ENCODE results near the gene LPIN1. TPM values are rescaled to one million over a fixed set of nuclear protein-coding genes. Genes with fewer than 3 reads are reported as not detected.

Gene LPIN1
- polyA plus RNA-seq, 4 donors: 17.2 to 28.6 (median 23.9) TPM

DNA sequence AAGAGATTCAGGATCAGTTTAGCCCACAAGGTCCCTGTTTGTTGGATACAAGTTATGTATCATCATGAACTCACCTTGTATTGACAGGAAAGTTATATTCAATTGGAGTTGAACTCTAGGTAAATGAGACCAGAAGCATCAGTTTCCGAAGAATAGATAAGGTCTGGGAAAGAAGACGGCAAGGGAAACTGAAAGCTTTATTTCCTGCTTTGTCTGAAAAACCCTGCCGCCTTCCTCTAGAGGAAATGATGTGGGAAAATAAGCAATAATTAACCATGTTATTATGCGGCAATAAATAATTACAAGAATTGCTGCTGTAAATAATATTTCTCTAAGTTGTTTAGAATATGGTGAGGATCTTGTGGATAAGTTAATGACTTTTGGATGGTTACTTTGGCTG is 32.0 kb downstream of the LPIN1 start:
- DNase-seq (ENCODE audit: low read depth in 4 of 4, low spot score in 2 of 4): no peak

DNA sequence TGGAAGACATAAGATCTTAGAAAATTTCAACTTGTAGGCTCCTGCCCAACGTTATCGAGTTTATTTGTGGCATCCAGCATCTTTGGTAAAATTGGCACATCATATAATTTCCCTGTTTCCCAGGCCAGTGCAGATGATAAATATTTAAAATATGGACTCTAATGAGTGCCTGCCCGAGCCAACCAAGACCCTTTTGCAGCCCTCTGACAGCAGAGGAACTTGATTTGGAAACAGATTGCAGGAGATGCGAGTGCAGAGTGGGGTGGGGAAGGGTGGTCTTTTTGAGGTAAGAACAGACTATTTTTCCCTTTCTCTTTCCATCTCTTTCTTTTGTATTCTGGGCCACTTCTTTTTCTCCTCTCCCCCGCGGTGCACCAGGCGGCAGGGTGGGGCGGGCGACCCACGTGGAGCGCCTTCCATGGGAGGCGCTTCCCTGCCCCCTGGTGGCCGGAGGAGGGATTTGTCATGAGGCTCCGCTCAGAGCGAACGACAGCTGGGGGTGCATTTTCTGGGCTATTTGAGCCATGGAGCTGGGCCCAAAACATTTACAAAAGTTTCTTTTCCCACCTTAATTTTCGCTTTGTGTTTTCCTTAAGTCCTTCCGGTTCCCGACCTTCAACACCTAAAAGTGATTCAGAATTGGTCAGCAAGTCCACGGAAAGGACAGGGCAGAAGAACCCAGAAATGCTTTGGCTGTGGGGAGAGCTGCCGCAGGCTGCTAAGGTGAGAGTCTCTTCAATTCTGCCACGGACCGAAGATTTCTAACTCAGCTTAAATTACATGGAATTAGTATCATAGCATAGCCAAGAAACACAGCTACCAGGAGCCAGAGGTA is 32.7 kb downstream of the LPIN1 start:
- peak in 2 of 4 donors; percentile 43 to 51 for DNase-seq (ENCODE audit: low read depth in 4 of 4, low spot score in 2 of 4)

DNA sequence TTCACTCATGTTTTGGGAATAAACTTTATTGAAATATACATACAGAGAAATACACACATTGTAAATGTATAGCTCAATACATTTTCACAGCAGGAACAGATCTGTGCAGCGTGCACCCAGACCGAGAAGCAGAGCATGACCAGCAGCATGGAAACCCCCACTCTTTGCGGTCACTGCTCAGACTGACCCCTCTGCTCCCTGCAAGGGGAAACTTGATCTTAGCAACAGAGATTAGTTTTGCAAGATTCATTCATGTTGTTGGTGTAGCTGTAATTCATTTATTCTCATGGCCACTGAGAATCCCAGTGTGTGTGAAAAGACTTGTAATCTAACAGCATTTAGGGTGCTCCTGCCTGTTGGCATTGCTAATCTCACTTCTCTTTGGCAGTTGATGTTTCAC is 35.2 kb downstream of the LPIN1 start:
- DNase-seq (ENCODE audit: low read depth in 4 of 4, low spot score in 2 of 4): no peak

DNA sequence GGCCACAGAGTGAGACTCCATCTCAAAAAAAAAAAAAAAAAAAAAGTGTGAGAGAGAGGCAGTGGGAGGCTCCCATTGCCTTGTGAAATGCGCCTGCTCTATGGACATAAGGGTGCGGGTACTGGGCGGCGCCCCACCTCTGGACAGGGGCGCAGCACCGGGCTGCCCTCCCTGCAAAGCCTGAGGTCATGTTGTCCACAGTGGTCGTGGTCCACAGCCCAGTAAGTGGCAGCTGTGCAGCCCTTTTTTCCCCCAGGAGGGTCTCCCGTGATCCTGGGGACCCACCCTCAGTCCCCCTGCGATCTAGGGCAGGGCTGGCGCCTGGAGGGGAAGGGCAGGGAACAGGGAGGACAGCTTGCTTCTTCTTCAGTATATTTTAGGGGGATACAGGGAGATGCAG is 37.8 kb downstream of the LPIN1 start:
- no peak for DNase-seq (ENCODE audit: low read depth in 4 of 4, low spot score in 2 of 4)

DNA sequence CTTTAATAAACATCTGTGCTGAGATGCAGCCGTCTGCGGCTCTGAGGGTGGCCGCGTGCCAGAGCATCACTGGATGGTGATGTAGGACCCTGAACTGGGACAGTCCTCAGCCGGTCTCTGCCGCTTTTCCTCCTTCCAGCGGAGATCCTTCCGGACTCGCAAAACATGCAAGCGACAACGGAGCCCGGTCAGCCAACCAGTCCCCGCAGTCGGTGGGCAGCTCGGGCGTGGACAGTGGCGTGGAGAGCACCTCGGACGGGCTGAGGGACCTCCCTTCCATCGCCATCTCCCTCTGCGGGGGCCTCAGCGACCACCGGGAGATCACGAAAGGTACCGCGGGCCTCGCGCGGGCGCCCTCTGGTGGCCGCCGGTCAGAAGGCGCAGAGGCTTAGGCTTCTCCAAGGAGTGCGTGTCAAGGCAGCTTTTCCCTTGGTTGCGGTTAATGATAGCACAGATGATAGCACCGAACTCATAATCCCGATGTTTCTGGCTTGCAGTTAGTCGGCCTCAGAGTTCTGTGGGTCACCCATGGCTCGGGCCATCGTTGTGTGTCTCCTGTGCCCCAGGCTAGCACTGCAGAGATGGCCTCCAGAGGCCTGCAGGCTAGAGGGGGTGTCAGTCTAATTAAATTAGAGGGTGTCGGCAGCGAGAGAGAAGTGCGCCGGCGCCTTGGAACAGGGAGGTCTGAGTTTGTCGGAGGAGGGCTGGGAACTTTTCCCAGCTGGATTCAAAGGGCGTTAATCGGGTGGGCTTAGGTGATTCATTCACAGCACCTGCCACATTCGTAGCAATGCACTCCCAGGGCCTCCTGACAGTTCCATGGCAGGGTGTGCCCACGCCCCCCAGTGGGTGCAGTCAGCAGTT is 38.5 kb downstream of the LPIN1 start:
- peak in 2 of 4 donors; percentile 21 to 55 for DNase-seq (ENCODE audit: low read depth in 4 of 4, low spot score in 2 of 4)

DNA sequence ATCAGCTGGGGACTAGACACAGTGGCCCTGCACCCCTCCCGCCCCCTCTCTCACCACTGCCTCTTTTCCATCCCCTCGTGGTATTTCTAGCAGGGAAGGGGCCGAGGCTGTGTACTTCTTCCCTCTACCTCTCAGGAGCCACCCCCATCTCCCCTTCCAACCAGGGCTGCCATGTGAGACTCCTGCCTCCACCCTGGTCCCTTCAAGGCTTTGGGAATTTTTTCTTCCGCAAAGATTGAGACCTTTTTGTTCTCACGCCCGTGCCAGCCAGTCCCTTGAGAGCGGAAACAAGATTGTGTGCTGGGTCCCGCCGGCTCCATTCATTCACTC is 39.1 kb downstream of the LPIN1 start:
- no peak for DNase-seq (ENCODE audit: low read depth in 4 of 4, low spot score in 2 of 4)

DNA sequence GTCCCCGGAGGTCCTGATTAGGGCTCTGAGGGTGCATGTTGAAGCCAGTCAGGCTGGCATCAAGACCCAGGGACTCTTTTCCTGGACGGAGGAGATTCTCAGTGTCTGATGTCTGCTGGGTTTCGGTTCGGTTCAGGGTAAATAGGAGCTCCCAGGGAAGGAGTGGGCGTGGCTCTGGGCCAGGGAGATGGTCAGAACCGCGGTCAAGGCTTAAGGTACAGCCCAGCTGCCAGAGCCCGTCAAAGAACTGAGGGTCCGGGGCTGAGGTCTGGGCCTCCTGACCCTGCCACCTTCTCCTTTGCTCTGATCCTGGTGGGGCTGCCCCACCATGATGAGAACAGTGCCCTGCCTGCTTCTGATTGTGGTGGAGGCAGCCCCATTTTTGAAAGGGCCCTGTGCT is 39.8 kb downstream of the LPIN1 start:
- no peak for DNase-seq (ENCODE audit: low read depth in 4 of 4, low spot score in 2 of 4)

DNA sequence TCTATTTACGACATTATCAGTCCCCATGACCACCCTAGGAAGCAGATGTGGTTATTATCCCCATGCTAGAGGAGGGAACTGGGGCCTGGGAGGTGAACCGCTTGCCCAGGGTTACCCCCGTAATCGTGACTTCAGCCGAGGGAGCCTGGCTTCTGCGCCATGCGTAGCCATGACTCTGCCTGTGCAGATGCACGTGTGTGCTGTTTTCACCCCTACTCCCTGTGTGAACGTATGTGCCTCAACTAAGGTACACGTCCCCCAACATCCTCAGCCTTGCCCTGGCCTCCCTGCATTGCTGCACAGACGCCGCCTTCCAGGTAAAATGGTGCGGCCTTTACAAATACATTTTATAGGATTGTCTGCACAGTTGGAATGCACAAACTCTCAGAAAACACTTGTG is 40.2 kb downstream of the LPIN1 start:
- no peak for DNase-seq (ENCODE audit: low read depth in 4 of 4, low spot score in 2 of 4)

DNA sequence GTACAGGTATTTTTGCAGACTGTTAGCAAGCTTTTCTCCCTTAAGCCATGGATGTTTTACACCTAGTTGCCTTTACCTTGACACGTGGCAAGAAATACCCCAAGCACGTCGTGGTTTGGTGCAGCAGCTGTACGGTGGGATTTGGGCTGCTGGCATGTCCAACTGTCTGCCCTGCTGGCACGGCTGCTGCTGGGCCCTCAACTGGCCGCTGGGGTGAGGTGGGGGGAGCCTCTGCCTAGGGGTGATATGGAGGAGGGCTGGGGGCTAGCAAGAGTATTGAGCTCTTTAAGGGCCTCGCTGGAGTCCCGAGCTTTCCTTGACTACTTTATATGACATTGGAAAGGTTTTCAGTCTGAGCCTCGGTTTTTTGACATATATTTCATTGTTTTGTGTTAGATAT is 41.6 kb downstream of the LPIN1 start:
- no peak for DNase-seq (ENCODE audit: low read depth in 4 of 4, low spot score in 2 of 4)

DNA sequence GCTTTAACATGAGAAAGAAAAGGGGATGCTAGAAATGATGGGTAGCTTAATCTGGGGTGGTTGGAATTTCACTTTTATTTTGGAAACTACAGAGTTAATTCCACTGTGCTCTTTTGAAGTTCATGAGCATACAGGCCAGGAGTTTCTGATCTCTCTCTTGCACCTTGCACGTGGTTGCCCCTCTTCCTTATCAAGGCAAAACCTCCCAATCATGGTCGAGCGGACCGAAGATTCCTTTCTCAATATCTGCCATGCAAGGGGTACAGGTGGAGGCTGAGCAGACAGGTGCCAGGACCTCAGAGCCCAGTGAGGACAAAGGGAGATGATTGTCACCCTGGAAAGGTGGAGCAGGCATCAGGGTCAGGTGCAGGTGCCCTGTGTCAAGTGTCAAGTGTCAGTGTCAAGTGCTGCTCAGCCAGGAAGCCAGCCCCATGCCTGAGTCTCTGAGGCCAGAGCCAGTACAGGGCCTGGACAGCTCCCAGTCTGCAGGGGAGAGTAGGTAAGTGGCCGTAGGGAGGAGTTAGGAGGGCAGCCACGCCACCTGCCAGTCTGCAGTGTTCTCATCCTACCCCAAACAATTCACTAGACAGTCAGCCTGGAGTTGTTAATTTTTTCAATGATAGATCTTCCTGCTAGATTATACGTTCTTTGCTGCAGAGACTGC is 42.2 kb downstream of the LPIN1 start:
- DNase-seq (ENCODE audit: low read depth in 4 of 4, low spot score in 2 of 4): no peak

DNA sequence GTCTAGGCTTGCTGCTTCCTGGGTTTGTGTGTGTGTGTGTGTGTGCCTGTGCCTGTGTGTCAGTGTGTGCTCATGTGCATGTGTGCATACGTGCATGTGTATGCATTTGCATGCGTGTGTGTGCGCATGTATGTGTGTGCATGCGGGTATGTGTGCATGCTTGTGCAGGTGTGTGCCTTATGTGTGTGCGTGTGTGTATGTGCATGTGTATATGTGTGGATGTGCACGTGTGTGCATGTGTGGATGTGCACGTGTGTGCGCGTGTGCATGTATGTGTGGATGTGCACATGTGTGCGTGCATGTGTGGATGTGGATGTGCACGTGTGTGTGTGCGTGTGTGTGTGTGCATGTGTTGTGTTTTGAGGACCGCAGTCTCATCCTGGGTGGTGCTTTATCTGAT is 42.8 kb downstream of the LPIN1 start:
- DNase-seq (ENCODE audit: low read depth in 4 of 4, low spot score in 2 of 4): no peak

DNA sequence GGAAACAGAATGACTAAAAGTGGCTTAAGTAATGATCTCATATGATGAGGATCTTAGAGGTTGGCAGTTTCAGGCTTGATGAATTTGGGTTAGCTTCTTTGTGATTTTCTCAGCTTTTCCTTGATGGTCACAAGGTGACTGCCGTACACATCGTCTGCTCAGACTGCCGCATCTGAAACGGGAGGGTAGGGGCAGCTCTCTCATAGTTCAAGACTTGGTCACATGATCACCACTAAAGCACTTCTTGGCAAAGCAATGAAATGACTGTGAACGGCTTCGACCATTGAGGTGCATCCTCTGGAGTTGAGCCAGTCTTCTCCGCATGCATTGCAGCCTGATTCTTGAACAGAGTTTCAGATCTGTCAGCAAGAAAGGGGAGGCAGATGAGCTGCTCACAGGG is 43.8 kb downstream of the LPIN1 start:
- no peak for DNase-seq (ENCODE audit: low read depth in 4 of 4, low spot score in 2 of 4)

DNA sequence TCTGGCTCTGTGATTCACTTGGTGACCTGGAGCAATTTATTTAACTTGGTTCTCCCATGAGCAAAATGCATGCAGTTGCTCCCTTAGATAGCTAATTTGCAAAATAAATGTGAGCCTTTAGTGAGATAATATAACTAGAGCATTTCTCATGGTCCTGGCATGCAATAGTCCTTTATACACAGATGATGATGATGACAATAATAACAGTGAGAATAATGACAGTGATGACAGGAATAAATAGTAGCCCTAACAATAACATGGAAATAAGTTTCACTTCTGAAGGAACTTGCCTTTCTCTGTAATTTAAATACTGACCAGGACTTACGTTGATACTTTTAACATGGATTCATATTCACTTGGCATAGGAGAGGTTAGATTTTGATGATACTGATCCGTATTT is 49.2 kb downstream of the LPIN1 start:
- no peak for DNase-seq (ENCODE audit: low read depth in 4 of 4, low spot score in 2 of 4)

DNA sequence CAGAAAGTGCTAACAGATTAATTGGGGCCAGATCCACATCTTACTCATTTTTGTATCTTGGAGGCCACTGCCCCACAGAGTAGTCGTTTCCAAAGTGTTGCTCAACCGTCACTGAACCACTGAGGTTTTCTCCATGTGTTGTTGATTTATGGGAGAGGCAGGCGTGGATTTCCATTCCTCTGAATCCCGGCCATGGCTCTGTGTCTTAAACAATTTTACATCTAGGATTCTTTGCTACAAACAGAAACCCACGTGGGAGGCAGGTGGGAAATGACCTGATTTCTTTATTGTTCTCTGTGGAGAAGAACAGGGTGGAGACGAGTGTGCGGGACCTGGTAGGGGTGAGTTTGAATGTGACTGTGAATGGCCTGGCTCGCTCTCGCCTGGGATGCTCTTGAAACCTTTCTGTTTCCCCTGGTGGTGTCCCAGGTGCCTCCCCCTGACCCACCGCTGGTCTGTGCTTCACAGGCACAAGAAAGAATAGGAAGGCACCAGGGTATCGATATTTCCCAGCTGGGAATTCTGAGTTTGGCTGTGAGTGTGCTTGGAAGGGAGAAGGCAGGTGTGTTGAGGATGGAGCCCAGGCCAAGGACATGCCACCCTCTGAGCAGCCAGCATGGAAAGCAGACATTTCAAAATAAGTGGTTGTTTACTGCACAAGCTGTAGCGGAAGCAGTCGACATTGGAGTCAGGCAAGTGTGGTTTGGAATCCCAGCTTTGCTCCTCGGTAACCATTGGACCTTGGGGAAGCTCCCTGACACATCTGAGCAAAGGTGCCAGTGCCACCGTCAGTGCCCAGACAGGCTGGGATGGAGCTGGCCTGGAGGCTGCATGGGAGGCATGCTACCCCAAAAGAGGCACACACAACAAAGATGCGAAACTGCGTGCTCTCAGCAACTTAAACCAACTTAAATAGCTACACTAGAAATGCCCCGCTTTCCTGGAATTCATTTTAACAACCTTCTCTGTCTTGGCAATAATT is 50.0 kb downstream of the LPIN1 start:
- no peak for DNase-seq (ENCODE audit: low read depth in 4 of 4, low spot score in 2 of 4)

DNA sequence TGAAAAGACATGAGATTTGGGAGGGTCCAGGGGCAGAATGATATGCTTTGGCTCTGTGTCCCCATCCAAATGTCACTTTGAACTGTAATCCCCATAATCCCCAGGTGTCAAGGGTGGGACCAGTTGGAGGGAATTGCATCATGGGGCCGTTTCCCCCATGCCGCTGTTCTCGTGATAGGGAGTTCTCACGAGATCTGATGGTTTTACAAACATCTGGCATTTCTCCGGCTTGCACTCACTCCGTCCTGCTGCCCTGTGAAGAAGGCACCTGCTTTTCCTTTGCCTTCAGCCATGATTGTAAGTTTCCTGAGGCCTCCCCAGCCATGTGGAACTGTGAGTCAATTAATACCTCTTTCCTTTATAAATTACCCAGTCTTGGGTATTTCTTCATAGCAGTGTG is 51.4 kb downstream of the LPIN1 start:
- DNase-seq (ENCODE audit: low read depth in 4 of 4, low spot score in 2 of 4): no peak

DNA sequence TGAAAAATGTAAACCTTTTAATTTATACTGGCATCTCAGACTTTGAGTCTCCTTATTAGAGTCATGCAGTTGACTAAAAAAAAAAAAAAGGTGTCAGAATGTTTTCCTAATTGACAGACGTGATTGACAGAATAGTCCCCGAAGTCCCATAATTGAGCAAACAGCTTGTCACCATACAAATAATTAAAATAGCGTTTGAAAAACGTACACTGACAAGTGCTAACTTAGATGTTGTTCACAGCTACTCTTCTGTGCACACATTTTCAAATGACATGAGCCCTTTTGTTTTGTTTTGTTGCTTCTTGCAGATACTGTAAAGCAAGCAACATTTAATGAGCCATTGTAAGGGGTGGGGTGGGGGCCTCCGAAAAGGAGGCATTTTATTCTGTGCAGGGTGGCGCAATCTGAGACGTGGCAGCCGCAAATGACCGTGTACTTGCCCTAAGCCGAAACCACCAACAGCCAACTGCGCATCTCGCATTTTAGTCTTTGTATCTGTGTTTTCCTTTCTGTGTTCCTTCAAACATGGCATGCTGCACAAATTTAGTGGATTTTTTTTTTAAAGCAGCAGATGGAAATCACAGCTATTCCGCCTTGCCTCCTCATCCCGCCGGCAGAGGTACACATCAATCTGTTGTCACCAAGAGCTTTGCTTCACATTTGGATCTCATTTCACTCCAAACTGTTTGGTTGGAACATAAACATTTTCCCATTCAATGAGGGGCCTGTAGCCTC is 52.4 kb downstream of the LPIN1 start:
- no peak for DNase-seq (ENCODE audit: low read depth in 4 of 4, low spot score in 2 of 4)

DNA sequence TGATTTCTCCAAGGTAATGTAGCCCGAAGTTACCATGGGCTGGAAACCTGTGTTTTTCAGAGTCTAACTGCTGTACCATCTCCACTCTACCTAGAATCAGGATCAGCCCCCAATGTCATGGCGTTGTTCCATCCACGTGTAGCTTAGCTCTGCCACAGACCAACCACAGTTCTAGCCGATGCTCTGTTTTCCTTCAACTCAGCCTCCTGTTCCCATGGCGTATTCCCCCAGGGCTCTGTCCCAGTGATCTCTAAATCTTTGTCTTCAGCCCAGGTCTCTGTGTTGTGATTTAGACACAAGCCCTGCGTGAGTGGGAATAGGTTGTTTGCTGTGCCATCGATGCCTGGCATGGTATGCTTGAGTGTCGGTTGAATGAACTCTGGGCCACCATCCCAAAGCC is 53.4 kb downstream of the LPIN1 start:
- DNase-seq (ENCODE audit: low read depth in 4 of 4, low spot score in 2 of 4): no peak

DNA sequence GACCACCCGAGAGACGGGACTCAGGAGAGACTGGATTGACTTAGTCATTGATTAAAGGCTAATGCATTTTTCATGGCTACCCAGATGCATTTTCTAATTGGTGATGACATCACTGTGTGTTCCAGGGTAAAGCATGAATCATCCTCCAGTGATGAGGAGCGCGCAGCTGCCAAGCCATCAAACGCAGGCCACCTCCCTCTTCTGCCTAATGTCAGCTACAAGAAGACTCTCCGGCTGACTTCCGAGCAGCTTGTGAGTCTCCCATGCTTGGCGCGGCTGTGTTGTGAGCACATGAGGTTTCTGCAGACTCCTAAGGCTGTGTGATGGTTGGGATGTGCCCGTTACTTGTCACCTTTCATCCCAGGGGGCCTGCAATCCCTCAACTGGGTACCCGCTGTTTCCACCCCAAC is 56.4 kb downstream of the LPIN1 start:
- DNase-seq (ENCODE audit: low read depth in 4 of 4, low spot score in 2 of 4): no peak

DNA sequence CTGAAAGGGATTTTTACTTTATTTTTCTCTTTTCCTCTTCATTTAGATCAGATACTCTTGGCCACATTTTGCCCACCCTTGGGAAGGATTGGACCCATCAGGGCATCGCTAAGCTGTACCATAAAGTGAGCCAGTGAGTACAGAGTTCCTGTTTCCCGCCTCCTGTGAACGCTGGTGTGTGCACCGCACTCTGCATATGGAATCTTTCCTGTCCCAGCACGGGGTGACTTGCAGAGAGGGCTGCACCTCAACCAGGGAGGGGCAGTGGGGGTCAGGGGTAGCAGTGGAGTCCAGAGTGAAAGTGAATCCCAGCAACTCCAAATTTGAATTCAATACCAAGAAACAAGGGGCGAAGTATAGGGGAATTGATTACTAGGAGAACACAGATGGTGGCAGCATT is 58.6 kb downstream of the LPIN1 start:
- DNase-seq (ENCODE audit: low read depth in 4 of 4, low spot score in 2 of 4): no peak

DNA sequence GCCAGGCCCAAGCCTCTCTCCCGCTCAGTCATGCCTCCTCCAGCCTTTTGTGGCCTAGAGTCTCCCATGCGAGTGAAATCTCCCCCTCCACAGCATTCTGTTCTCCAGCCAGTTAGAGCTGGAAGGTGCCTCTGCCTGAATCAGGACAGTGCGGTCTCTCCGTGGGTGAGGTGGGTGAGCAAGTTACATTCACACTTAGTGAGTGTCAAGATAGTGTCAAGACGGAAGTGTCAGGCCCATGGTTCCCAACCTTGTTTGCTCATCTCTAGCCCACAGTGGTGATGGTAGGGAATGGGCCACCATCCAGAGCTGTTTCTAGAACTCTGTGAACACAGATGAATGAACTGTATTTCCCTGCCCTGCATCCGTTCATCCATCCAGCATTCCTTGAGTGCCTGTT is 59.5 kb downstream of the LPIN1 start:
- DNase-seq (ENCODE audit: low read depth in 4 of 4, low spot score in 2 of 4): no peak
